Left forelimb (tissue), 1 donor: ENCODE results near the gene ADGRG1.
"Not testable (repeated sequence)": the region's sequence is repeated elsewhere in the genome, so short reads cannot be mapped to it uniquely, and the experiment has no call there.

Experiments used
- DNase-seq: peaks from one replicate; pipeline ENCODE4 v3.0.0-alpha.2; 2018; ENCODE audit warnings: low spot score

The ADGRG1 gene

DNA sequence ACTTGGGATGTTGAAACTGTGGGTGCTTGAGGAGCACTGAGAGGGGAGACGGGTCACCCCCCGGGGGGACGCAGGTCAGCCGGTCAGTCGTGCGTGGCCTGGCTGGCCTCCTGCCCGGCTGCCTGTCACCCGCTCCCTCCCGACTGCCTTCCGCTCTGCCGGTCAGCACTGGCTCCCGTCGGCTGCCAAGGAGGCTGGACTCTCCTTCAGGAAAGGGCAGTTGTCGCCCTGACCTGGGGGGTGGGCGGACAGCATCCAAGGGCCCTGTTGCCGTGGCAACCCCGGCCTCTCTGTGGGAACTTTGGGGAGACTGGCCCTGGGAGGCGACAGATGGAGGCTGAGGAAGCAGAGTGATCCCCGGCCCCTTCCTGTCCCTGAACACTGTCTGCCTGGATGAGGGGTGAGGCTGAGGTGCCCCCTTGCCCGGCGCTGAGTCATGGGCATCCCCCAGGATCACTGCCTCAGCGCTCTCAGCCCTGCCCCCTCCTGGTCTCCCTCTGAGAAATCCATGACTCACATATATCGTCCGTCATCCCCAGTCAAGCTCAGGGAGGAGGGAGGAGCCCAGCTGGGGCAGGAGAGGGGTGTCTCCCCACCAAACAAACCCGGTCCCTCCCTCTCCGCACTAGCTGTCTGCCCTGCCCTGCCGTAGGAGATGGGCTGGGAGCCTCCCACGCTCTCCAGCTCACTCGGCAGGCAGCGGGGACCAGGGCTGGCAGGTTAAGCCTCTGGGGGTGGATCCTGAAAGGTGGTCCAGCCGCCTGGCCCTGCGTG, at the start of gene ADGRG1:
Gene ADGRG1, plus strand, starts transcription at position 623 of the 774 bp plus-strand sequence. CDS start 21,658 bp downstream, outside the sequence.
- no peak for DNase-seq

DNA sequence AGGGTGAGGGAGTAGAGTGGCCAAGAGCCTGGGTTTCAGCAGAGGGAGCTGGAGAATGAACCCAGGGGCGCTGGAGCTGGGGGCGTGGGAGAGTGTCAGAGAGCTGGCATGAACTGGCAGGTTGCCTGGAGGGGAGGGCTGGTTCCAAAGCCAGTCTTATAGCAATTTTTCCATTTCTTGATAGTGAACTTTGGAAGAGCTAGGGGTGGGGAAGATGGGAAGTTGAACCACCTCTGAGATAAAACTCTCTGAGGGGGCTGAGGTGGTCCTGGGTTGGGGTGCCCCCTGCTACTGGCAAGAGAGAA, 49.1 kb upstream of the ADGRG1 start:
- DNase-seq = no peak

- no peak for DNase-seq
Measured at GRCh38 chr16:57585051-57585687, 43.3 kb upstream of the ADGRG1 start.

DNA sequence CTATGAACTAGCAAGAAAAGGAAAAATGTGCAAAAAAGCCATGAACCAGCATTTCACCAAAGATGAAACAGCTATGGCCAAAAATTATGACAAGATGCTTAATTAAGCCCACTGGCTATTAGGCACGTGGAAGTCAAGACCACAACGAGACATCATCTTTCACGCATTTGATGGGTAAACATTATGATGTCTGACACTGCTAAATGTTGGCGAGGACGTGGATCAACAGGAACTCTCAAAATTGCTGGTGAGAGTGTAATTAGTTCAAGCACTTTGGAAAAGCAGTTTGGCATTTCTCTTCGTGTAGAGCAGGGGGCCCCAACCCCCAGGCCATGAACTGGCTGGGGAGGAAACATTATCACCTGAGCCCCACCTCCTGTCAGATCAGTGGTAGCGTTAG, 39.6 kb upstream of the ADGRG1 start:
- peak; percentile 38 for DNase-seq

GRCh38 chr16:57589374-57589773, 39.1 kb upstream of the ADGRG1 start:
- peak; percentile 14 for DNase-seq

DNA sequence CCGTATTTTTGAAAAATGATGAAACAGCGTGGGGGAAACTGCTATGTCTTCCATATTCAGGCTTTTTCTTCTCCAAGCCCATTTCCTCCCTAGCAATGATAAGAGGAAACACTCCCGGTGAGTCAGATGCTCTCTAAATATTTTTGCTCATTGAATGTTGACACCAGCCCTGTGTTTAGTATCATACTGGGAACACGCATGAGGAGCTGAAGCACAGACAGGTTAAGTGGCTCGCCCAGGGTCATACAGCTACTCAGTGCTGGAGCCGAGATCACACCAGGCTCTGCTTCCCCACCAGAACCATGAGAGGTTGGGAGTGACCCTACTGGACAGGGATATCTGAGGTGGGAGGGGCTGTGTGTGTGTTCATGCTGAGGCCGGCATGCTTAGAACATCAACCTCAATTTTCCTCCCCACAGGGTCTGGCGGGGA, 37.8 kb upstream of the ADGRG1 start:
- peak; percentile 33 for DNase-seq

GRCh38 chr16:57591086-57591869, 37.2 kb upstream of the ADGRG1 start:
- peak; percentile 79 for DNase-seq

DNA sequence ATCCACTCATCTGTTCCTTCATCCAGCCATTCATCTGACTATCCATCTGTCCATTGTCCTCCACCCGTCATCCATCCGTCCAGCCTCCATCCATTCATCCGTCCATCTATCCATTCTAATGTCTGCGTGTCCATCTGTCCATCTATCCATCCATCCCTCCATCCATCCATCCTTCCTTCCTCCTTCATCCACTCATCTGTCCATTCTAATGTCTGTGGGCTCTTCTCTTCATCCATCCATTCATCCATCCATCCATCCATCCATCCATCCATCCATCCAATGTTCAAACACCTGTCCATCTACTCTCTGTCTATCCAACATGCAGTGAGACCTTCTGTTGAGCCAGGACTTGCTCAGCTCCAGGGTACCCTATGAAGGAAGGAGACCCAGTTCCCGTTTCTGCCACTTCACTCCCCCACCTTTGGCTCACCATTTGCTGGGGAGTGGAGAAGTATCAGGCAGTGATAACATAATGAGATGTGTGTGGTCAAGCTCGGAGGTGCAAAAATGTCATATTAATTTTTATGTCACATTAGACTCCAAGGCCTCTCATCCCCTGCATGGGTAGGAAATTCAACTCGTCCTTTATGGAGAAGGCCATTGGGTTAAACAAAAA, 36.5 kb upstream of the ADGRG1 start:
- no peak for DNase-seq

GRCh38 chr16:57592591-57593003, 35.8 kb upstream of the ADGRG1 start:
- DNase-seq = peak; percentile 48

- peak; percentile 25 for DNase-seq
Measured at GRCh38 chr16:57593021-57593420, 35.4 kb upstream of the ADGRG1 start.

DNA sequence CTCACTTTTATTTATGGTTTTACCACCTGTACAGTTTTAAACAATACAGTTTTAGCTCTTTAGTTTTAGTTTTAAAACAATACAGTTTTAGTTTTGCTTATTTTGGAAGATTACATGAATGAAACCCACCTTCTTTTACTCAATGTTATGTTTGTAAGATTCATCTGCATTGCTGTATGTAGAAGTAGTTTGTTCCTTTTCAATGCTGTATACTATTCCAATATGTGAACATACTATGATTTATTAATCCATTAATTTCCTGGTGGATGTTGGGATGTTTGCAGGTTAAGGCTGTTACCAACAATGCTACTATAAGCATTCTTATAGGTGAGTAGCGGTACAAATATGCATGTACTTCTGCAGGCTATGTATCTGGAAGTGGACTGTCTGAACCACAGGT, 34.4 kb upstream of the ADGRG1 start:
- no peak for DNase-seq

- DNase-seq = no peak
Measured at GRCh38 chr16:57594531-57595031, 33.8 kb upstream of the ADGRG1 start.

- not testable (repeated sequence) for DNase-seq
Measured at GRCh38 chr16:57596234-57596633, 32.2 kb upstream of the ADGRG1 start.

GRCh38 chr16:57598437-57598836, 30.0 kb upstream of the ADGRG1 start:
- no peak for DNase-seq

GRCh38 chr16:57600048-57600835, 28.2 kb upstream of the ADGRG1 start:
- peak; percentile 64 for DNase-seq

DNA sequence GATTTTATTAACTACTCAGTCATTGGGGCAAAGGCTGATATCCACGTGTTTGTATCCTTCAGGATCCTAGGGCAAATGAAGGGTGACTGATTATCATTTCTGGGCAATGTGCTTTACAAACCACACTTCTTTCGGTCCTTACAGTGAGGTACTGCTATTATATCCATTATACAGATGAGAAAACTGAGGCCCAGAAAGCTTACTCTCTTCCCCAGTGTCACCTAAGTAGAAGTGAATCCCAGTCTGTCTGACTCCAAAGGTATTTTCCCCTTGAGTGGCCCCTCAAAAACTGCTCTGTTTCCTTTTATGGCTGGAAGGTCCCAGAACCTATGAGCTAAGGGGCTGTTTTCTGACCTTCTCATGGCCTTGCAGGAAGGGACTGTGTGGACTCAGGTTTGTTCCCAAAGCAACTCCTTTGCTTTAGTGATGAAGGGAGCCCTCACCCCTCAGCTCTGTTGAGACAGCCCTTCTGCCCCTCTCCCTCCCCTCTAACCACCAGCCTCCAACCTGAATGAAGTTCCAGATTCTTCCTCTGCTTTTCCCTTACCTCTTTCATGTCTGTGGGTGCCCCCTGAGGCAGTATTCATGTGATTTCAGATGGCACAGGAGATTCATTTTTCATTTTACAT, 27.4 kb upstream of the ADGRG1 start:
- DNase-seq = peak; percentile 44

- peak; percentile 33 for DNase-seq
Measured at GRCh38 chr16:57601801-57602478, 26.5 kb upstream of the ADGRG1 start.

GRCh38 chr16:57603115-57604024, 25.1 kb upstream of the ADGRG1 start:
- peak; percentile 47 for DNase-seq

GRCh38 chr16:57604177-57604576, 24.3 kb upstream of the ADGRG1 start:
- peak; percentile 11 for DNase-seq
